ENCODE data around the gene PDE6G. TPM values are rescaled to one million over a fixed set of nuclear protein-coding genes. Genes with fewer than 3 reads are reported as not detected.

PDE6G gene
- total and polyA plus RNA-seq, 3 experiments from 2014 or later, result 1.5 to 2.2 (median 1.9) TPM

- DNase-seq, result no peak
- peak overlapping the region in 1 of 8 donors; percentile 68 for H3K27ac Mint-ChIP-seq
- H3K4me1 ChIP-seq (ENCODE audit: insufficient read depth, low read length), result no peaks in the 10 kb centered on the region
- no peaks in the 10 kb centered on the region for H3K27me3 ChIP-seq (ENCODE audit: insufficient read depth, low read length, poor library complexity, severe bottlenecking)
- H3K4me3 Mint-ChIP-seq, result no peak overlapping the region
- ChIA-PET CTCF (no interaction called here), POLR2A (no interaction called here)
- H3K36me3 ChIP-seq (ENCODE audit: insufficient read depth, low read length), result peaks cover 37% of the 10 kb centered on the region
- H3K4me1 Mint-ChIP-seq, result peaks cover 11 to 21% (median 18%) of the 10 kb centered on the region in 3 donors
- no peaks in the 10 kb centered on the region for H3K27me3 Mint-ChIP-seq
- H3K36me3 Mint-ChIP-seq, result peaks cover 4 to 76% (median 16%) of the 10 kb centered on the region in 3 donors
- H3K9me3 Mint-ChIP-seq, result no peaks in the 10 kb centered on the region
- H3K9me3 ChIP-seq (ENCODE audit: low read length), result no peaks in the 10 kb centered on the region
- H3K27ac ChIP-seq (ENCODE audit: low read depth, low read length), result no peak overlapping the region
- no peak overlapping the region for H3K4me3 ChIP-seq (ENCODE audit: low read length)
Observed at GRCh38 chr17:81609541-81610311, 46.6 kb downstream of the PDE6G start.

GRCh38 chr17:81608605-81609004 lies 47.7 kb downstream of the PDE6G start:
- ChIA-PET POLR2A (no interaction called here), CTCF (no interaction called here)
- Mint-ChIP-seq H3K4me3 (no peak overlapping the region), H3K27ac (no peak overlapping the region), H3K9me3 (no peaks in the 10 kb centered on the region), H3K27me3 (no peaks in the 10 kb centered on the region), H3K4me1 (peaks cover 6 to 11% (median 10%) of the 10 kb centered on the region in 3 donors), H3K36me3 (peaks cover 4 to 77% (median 20%) of the 10 kb centered on the region in 3 donors)
- H3K27ac ChIP-seq (ENCODE audit: low read depth, low read length), result no peak overlapping the region
- no peak overlapping the region for H3K4me3 ChIP-seq (ENCODE audit: low read length)
- DNase-seq, result no peak
- H3K27me3 ChIP-seq (ENCODE audit: insufficient read depth, low read length, poor library complexity, severe bottlenecking), result no peaks in the 10 kb centered on the region
- peaks cover 47% of the 10 kb centered on the region for H3K36me3 ChIP-seq (ENCODE audit: insufficient read depth, low read length)
- H3K4me1 ChIP-seq (ENCODE audit: insufficient read depth, low read length), result no peaks in the 10 kb centered on the region
- H3K9me3 ChIP-seq (ENCODE audit: low read length), result no peaks in the 10 kb centered on the region

GRCh38 chr17:81608082-81608481 lies 48.3 kb downstream of the PDE6G start:
- Mint-ChIP-seq H3K9me3 (no peaks in the 10 kb centered on the region), H3K27ac (peak overlapping the region in 1 of 8 donors; percentile 27), H3K36me3 (peaks cover 4 to 76% (median 19%) of the 10 kb centered on the region in 3 donors), H3K4me1 (peaks cover 6 to 7% (median 6%) of the 10 kb centered on the region in 3 donors), H3K4me3 (no peak overlapping the region), H3K27me3 (no peaks in the 10 kb centered on the region)
- Histone ChIP-seq H3K27me3 (ENCODE audit: insufficient read depth, low read length, poor library complexity, severe bottlenecking) (no peaks in the 10 kb centered on the region), H3K9me3 (ENCODE audit: low read length) (no peaks in the 10 kb centered on the region), H3K4me1 (ENCODE audit: insufficient read depth, low read length) (no peaks in the 10 kb centered on the region), H3K4me3 (ENCODE audit: low read length) (no peak overlapping the region), H3K36me3 (ENCODE audit: insufficient read depth, low read length) (peaks cover 47% of the 10 kb centered on the region), H3K27ac (ENCODE audit: low read depth, low read length) (no peak overlapping the region)
- POLR2A ChIA-PET, result no interaction called here
- CTCF ChIA-PET, result no interaction called here
- DNase-seq, result no peak

- Mint-ChIP-seq H3K27ac (peak overlapping the region in 1 of 8 donors; percentile 27), H3K36me3 (peaks cover 4 to 73% (median 19%) of the 10 kb centered on the region in 3 donors), H3K4me1 (peaks cover 3 to 6% (median 4%) of the 10 kb centered on the region in 3 donors), H3K9me3 (no peaks in the 10 kb centered on the region), H3K27me3 (no peaks in the 10 kb centered on the region), H3K4me3 (no peak overlapping the region)
- ChIA-PET CTCF (interaction anchor here (1.5 kb wide), 1 partner anchor 317 kb away, joined by 3 read pairs; no protein-coding TSS in a partner anchor), POLR2A (no interaction called here)
- Histone ChIP-seq H3K27me3 (ENCODE audit: insufficient read depth, low read length, poor library complexity, severe bottlenecking) (no peaks in the 10 kb centered on the region), H3K36me3 (ENCODE audit: insufficient read depth, low read length) (peaks cover 43% of the 10 kb centered on the region), H3K4me1 (ENCODE audit: insufficient read depth, low read length) (no peaks in the 10 kb centered on the region), H3K4me3 (ENCODE audit: low read length) (no peak overlapping the region), H3K9me3 (ENCODE audit: low read length) (no peaks in the 10 kb centered on the region), H3K27ac (ENCODE audit: low read depth, low read length) (no peak overlapping the region)
- no peak for DNase-seq
Observed at GRCh38 chr17:81607431-81607830, 48.9 kb downstream of the PDE6G start.

- ChIA-PET CTCF (interaction anchor here (1.0 kb wide), 1 partner anchor 85 kb away, joined by 3 read pairs; no protein-coding TSS in a partner anchor), POLR2A (no interaction called here)
- no peaks in the 10 kb centered on the region for H3K27me3 ChIP-seq (ENCODE audit: insufficient read depth, low read length, poor library complexity, severe bottlenecking)
- H3K9me3 ChIP-seq (ENCODE audit: low read length), result no peaks in the 10 kb centered on the region
- H3K27ac ChIP-seq (ENCODE audit: low read depth, low read length), result no peak overlapping the region
- Mint-ChIP-seq H3K27ac (peak overlapping the region in 1 of 8 donors; percentile 21), H3K27me3 (no peaks in the 10 kb centered on the region), H3K9me3 (no peaks in the 10 kb centered on the region), H3K36me3 (peaks cover 0 to 81% (median 19%) of the 10 kb centered on the region in 3 donors), H3K4me3 (no peak overlapping the region), H3K4me1 (peaks cover 3 to 6% (median 5%) of the 10 kb centered on the region in 3 donors)
- no peak for DNase-seq
- H3K4me3 ChIP-seq (ENCODE audit: low read length), result no peak overlapping the region
- peaks cover 55% of the 10 kb centered on the region for H3K36me3 ChIP-seq (ENCODE audit: insufficient read depth, low read length)
- H3K4me1 ChIP-seq (ENCODE audit: insufficient read depth, low read length), result no peaks in the 10 kb centered on the region
Observed at GRCh38 chr17:81603846-81604610, 52.3 kb downstream of the PDE6G start.

- Mint-ChIP-seq H3K27me3 (no peaks in the 10 kb centered on the region), H3K4me1 (peaks cover 3 to 9% (median 6%) of the 10 kb centered on the region in 3 donors), H3K4me3 (no peak overlapping the region), H3K27ac (peak overlapping the region in 3 of 8 donors; percentile 15 to 85 (median 43)), H3K9me3 (no peaks in the 10 kb centered on the region), H3K36me3 (peaks cover 0 to 75% (median 18%) of the 10 kb centered on the region in 3 donors)
- Histone ChIP-seq H3K36me3 (ENCODE audit: insufficient read depth, low read length) (peaks cover 58% of the 10 kb centered on the region), H3K27me3 (ENCODE audit: insufficient read depth, low read length, poor library complexity, severe bottlenecking) (no peaks in the 10 kb centered on the region), H3K4me3 (ENCODE audit: low read length) (no peak overlapping the region), H3K27ac (ENCODE audit: low read depth, low read length) (no peak overlapping the region), H3K4me1 (ENCODE audit: insufficient read depth, low read length) (no peaks in the 10 kb centered on the region), H3K9me3 (ENCODE audit: low read length) (no peaks in the 10 kb centered on the region)
- DNase-seq, result peak in 4 of 5 donors; percentile 14 to 57 (median 50)
- ChIA-PET CTCF (interaction anchor here (0.8 to 3.6 kb wide), 16 partner anchors 10 to 460 kb away, joined by 3 to 29 read pairs (median 4); partner anchors contain the start of genes NDUFAF8 and TEPSIN), POLR2A (no interaction called here)
Observed at GRCh38 chr17:81601525-81602120, 54.7 kb downstream of the PDE6G start.
